GM23338 (cell line): ENCODE measurements around the gene SMYD3.

Experiments
- CTCF ChIP-seq, 2 experiments: fragments of 200-600 bp in 1 of 2; sonication (generic) in 1 of 2; conservative IDR thresholded peaks; 2 replicates each; pipeline versions ENCODE4 v1.5.1 to v1.6.1; 2016 to 2017; ENCODE audit warnings: antibody characterized with exemption in 2 of 2, low read depth in 2 of 2, mild to moderate bottlenecking in 2 of 2, moderate library complexity in 1 of 2
- EZH2phosphoT487 ChIP-seq: fragments of 200-600 bp; sonication (generic); IDR thresholded peaks from one replicate; pipeline ENCODE4 v1.8.1; 2018; ENCODE audit warnings: antibody characterized with exemption; ENCODE audit not compliant: unreplicated experiment

DNA sequence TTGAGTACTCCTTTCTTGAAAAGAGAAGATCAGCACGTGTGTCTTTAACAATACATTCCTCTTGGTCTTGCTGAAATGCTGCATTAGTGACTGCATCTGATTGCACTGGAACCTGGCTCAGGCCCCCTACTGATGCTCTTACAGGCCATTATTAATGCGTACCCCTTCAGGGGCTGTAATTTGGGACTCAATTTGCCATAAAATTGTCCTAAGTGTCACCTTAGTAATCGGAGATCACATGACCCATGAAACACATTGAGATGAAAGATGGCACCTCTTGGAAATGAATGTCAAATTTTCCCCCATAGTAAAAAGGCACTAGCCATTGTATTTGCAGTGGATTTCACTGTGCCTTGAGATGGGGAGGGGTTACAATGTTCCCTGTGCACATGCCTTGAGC, 789.0 kb downstream of the SMYD3 start:
- no peak for TF ChIP-seq EZH2phosphoT487
- no peak for TF ChIP-seq CTCF (conservative IDR thresholded peaks at IDR 0.05; ENCODE audit: low read depth in 2 of 2)
